A673 (cell line): ENCODE measurements around the gene TGM1.
"Not testable (repeated sequence)": the region's sequence is repeated elsewhere in the genome, so short reads cannot be mapped to it uniquely, and the experiment has no call there.

Experiments used
- CTCF ChIP-seq: fragments of 300-800, 200-600 bp; sonication (generic); conservative IDR thresholded peaks from 2 replicates; pipeline ENCODE4 v1.5.1; 2017; ENCODE audit warnings: low read depth, mild to moderate bottlenecking, antibody characterized with exemption, low read length, moderate library complexity, mixed read lengths
- EZH2 ChIP-seq: fragments of 200-600 bp; sonication (generic); IDR thresholded peaks from 2 replicates; pipeline ENCODE4 v1.6.1; 2017; ENCODE audit warnings: borderline replicate concordance, low read depth, mild to moderate bottlenecking, mixed read lengths, antibody characterized with exemption, low read length; ENCODE audit not compliant: poor library complexity, severe bottlenecking

DNA sequence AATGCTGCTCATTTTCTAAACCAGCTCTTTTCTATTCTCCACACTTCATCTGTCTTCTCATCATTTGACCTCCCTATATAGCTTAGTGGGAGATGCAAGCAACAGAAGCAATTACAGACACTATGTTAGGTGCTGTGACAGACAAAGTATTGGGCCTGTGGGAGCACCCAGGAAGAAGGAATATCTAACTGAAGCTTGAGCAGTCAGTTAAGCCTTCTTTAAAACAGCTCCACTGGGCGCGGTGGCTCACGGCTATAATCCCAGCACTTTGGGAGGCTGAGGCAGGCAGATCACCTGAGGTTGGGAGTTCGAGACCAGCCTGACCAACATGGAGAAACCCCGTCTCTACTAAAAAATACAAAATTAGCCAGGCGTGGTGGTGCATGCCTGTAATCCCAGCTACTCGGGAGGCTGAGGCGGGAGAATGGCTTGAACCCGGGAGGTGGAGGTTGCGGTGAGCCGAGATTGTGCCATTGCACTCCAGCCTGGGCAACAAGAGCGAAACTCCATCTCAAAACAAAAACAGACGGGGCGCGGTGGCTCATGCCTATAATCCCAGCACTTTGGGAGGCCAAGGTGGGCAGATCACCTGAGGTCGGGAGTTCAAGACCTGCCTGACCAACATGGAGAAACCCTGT, 59.6 kb downstream of the TGM1 start:
- TF ChIP-seq CTCF, EZH2: not testable (repeated sequence)
